Measurements from ENCODE around the gene MYL3. TPM values are rescaled to one million over a fixed set of nuclear protein-coding genes. Genes with fewer than 3 reads are reported as not detected.

The MYL3 gene
- total and polyA plus RNA-seq, 2 of the 4 experiments (the other 2 are of a cell fraction) = 0.09 TPM; not detected in 1

DNA sequence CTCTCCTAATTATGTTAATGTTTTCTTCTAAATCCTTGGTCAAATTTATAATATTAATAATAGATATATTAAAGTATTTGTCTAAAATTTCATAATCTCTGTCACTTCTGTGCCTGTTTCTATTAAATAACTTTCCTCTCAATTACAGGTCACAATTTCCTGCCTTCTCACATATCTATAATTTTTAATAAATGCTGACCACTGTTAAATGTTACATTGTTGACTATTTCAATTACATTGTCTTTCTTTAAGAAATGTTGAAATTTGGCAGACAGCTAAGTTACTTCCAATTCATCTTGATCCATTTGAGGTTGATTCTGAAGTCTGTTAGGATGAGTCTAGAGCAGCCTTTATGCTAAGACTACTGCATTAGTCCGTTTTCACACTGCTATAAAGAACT, 41.7 kb downstream of the MYL3 start:
- H3K36me3 ChIP-seq (ENCODE audit: control insufficient read depth, insufficient read depth, low read length) = no peaks in the 10 kb centered on the region
- no peaks in the 10 kb centered on the region for H3K9me1 ChIP-seq (ENCODE audit: insufficient read depth, low read length)
- no peak overlapping the region for H4K5ac ChIP-seq (ENCODE audit: low read depth, low read length)
- no peak overlapping the region for H2AK5ac ChIP-seq (ENCODE audit: low read depth, low read length)
- no peak overlapping the region for H2AK9ac ChIP-seq (replicated peaks; ENCODE audit: low read depth, low read length, poor library complexity)
- WGBS, 2 experiments (ENCODE audit: extremely low coverage in 2 of 2, insufficient read length in 1 of 2) = no CpG with 5 or more reads among the region's 1 CpG
- no peaks in the 10 kb centered on the region for H3K4me1 ChIP-seq (ENCODE audit: control insufficient read depth, insufficient read depth, low read length)
- dilution Hi-C loops (cut with HindIII; ENCODE audit: low sequenced_read_pairs, unreplicated experiment) (no loop called here), in situ Hi-C loops (cut with MboI; ENCODE audit: low sequenced_read_pairs) (no loop called here), intact Hi-C loops (cut with micrococcal nuclease) (no loop called here)
- no peak overlapping the region for H2BK5ac ChIP-seq (ENCODE audit: low read depth, low read length, poor library complexity, severe bottlenecking)
- DNase-seq (no peak), ATAC-seq (ENCODE audit: low read depth) (no peak)
- TF ChIP-seq MAFK (IDR thresholded peaks at IDR 0.05; ENCODE audit: low read depth, low read length) (peak; percentile 58; the same call in 1 of the 2 replicates), SMC3 (IDR thresholded peaks at IDR 0.05; ENCODE audit: low read depth, low read length) (no peak)
- no peak overlapping the region for H3K4me3 ChIP-seq (ENCODE audit: insufficient read depth, low read depth, low read length)
- H3K9me3 ChIP-seq (ENCODE audit: control insufficient read depth, insufficient read depth, low read length) = no peaks in the 10 kb centered on the region; the same call in 1 of the 2 replicates
- no peak overlapping the region for H3K4me2 ChIP-seq (ENCODE audit: low read depth, low read length)
- H2BK20ac ChIP-seq (ENCODE audit: low read depth, low read length) = no peak overlapping the region
- no peak overlapping the region for H3K56ac ChIP-seq (ENCODE audit: extremely low read depth, insufficient read depth, low read length)
- ChIA-PET POLR2A (ENCODE audit: unreplicated experiment) (no interaction called here), CTCF (no interaction called here)
- no peak overlapping the region for H3K14ac ChIP-seq (replicated peaks; ENCODE audit: low read depth, low read length)
- no peaks in the 10 kb centered on the region for H4K20me1 ChIP-seq (ENCODE audit: insufficient read depth, low read length)
- no peak overlapping the region for H2BK120ac ChIP-seq (ENCODE audit: low read depth, low read length)
- no peaks in the 10 kb centered on the region for H3K79me1 ChIP-seq (ENCODE audit: low read depth in 1 of 2, low read length in 2 of 2)
- H3K18ac ChIP-seq (ENCODE audit: low read depth, low read length) = no peak overlapping the region
- no peak overlapping the region for H2AFZ ChIP-seq (replicated peaks; ENCODE audit: low read length, poor library complexity)
- H4K91ac ChIP-seq (ENCODE audit: insufficient read depth, low read depth, low read length) = no peak overlapping the region
- H3K27me3 ChIP-seq (ENCODE audit: control insufficient read depth, insufficient read depth, low read length) = peaks cover 8% of the 10 kb centered on the region; the same call in 1 of the 2 replicates
- no peak overlapping the region for H3K23ac ChIP-seq (ENCODE audit: low read depth, low read length)
- no TSS peak for BruUV-seq (replicated peaks)
- no peak overlapping the region for H2BK15ac ChIP-seq (ENCODE audit: low read depth, low read length)
- no peak overlapping the region for H3K9ac ChIP-seq (ENCODE audit: low read depth, low read length)
- H3K4ac ChIP-seq (ENCODE audit: low read depth, low read length) = no peak overlapping the region
- no peak overlapping the region for H3K27ac ChIP-seq (ENCODE audit: insufficient read depth, low read length)
- H4K8ac ChIP-seq (ENCODE audit: low read depth in 2 of 2, low read length in 2 of 2) = no peak overlapping the region
